Neural progenitor cell (in vitro differentiated cells): ENCODE measurements around the gene CNPY1.

Source experiments
- EZH2 ChIP-seq: fragments of 200-600 bp; sonication (generic); IDR thresholded peaks from 2 replicates; pipeline ENCODE4 v1.6.1; 2017; ENCODE audit warnings: antibody characterized with exemption, mild to moderate bottlenecking, moderate library complexity
- EZH2phosphoT487 ChIP-seq: fragments of 200-600 bp; sonication (generic); IDR thresholded peaks from 2 replicates; pipeline ENCODE4 v1.6.1; 2017; ENCODE audit warnings: antibody characterized with exemption
- TF ChIP-seq, protein P1 (sequence below): fragments of 200-600 bp; sonication (generic); IDR thresholded peaks from 2 replicates; pipeline ENCODE4 v1.5.1; 2017; ENCODE audit warnings: antibody characterized with exemption, mild to moderate bottlenecking

DNA sequence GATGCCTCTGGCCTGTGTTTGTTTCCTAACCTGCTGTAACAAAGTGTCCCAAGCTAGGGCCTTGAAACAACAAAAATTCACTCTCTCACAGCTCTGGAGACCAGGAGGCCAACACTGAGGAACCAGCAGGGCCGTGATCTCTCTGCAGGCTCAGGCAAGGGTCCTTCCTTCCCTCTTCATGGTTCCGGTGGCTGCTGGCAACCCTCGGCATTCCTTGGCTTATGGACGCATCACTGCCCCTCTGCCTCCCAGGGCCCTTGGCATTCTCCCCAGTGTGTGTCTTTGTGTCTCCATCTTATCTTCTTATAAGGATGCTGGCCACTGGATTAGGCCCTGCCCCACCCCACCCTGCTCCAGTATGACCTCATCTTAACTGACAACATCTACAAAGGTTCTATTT, 17.0 kb downstream of the CNPY1 start:
- TF ChIP-seq, protein P1, sequence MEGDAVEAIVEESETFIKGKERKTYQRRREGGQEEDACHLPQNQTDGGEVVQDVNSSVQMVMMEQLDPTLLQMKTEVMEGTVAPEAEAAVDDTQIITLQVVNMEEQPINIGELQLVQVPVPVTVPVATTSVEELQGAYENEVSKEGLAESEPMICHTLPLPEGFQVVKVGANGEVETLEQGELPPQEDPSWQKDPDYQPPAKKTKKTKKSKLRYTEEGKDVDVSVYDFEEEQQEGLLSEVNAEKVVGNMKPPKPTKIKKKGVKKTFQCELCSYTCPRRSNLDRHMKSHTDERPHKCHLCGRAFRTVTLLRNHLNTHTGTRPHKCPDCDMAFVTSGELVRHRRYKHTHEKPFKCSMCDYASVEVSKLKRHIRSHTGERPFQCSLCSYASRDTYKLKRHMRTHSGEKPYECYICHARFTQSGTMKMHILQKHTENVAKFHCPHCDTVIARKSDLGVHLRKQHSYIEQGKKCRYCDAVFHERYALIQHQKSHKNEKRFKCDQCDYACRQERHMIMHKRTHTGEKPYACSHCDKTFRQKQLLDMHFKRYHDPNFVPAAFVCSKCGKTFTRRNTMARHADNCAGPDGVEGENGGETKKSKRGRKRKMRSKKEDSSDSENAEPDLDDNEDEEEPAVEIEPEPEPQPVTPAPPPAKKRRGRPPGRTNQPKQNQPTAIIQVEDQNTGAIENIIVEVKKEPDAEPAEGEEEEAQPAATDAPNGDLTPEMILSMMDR, result no peak
- TF ChIP-seq EZH2phosphoT487, result no peak
- no peak for TF ChIP-seq EZH2
